ENCODE results near the gene RARG. TPM values are rescaled to one million over a fixed set of nuclear protein-coding genes. Genes with fewer than 3 reads are reported as not detected.

Gene RARG
- total and polyA plus RNA-seq, 5 experiments from 2014 or later, result 1.6 to 60.4 (median 12.7) TPM

DNA sequence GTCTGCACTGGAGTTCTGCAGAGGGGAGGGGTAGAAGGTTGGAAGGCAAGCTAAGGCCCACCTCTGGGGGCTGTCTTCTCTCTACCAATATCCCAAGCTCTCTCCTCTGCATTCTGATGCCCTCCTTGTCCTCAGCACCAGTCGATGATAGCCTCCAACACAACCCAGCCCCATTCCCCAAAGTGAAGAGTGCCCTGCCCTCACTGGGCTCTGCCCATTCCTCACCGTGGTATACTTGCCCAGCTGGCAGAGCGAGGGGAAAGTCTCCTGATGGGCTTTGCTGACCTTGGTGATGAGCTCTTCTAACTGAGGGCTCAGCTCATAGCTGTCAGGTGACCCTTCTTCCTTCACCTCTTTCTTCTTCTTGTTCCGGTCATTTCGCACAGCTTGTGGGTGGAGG lies 17.8 kb downstream of the RARG start:
- peaks cover 56 to 81% (median 76%) of the 10 kb centered on the region in 4 donors for H3K4me1 Mint-ChIP-seq
- no peaks in the 10 kb centered on the region for H3K27me3 Mint-ChIP-seq
- DNase-seq (peak in 1 of 10 donors; percentile 31), ATAC-seq (no peak)
- H3K36me3 Mint-ChIP-seq, result peaks cover 0 to 62% (median 8%) of the 10 kb centered on the region in 3 donors
- POLR2A ChIA-PET, result interaction anchor here (0.7 to 5.2 kb wide), 18 partner anchors 9 to 165 kb away, joined by 3 to 30 read pairs (median 3); partner anchors contain the start of genes ESPL1, PFDN5, RARG and SP1
- no peaks in the 10 kb centered on the region for H3K9me3 Mint-ChIP-seq
- no peak overlapping the region for H3K4me3 Mint-ChIP-seq
- peak overlapping the region; percentile 24 to 93 (median 72) for H3K27ac Mint-ChIP-seq

DNA sequence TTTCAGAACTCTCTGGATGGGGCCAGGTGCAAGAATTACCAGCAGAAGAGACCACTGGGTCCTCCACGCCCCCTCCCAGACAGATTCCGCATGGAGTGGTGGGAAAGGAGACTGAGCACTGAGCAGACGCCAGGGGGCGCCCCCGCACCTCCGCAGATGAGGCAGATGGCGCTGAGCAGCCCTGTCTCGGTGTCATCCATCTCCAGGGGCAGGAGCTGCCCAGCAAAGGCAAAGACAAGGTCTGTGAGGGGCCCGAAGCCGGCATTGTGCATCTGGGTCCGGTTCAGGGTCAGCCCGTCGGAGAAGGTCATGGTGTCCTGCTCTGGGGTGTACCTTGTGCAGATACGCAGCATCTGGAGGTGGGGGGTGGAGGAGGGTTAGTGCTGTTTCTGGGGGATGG lies 18.7 kb downstream of the RARG start:
- POLR2A ChIA-PET, result interaction anchor here (0.7 to 5.2 kb wide), 16 partner anchors 10 to 166 kb away, joined by 3 to 30 read pairs (median 4); partner anchors contain the start of genes ESPL1, PFDN5 and SP1
- Mint-ChIP-seq H3K4me3 (peak overlapping the region in 2 of 10 donors; percentile 10 to 54), H3K9me3 (no peaks in the 10 kb centered on the region), H3K36me3 (peaks cover 0 to 66% (median 8%) of the 10 kb centered on the region in 3 donors), H3K27me3 (no peaks in the 10 kb centered on the region), H3K27ac (peak overlapping the region; percentile 52 to 93 (median 80)), H3K4me1 (peaks cover 59 to 83% (median 78%) of the 10 kb centered on the region in 4 donors)
- ATAC-seq (peak; percentile 72 to 73), DNase-seq (peak; percentile 69 to 90 (median 83))

DNA sequence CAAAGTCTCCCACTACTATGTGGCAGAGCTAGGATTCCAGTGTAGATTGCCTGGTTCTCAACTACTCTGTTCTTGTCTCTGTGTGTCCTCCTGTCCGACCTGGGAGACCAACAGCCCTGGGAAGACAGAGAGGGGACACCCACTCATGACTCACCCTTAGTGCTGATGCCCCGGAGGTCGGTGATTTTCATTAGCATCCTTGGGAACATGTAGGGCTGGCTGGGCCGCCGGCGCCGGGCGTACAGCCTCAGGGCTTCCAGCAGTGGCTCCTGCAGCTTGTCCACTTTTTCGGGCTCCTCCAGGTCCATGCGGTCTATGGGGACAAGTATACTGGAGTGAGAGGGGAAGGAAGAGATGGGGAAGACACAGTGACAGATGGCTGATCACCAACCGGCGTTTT lies 19.1 kb downstream of the RARG start:
- H3K27ac Mint-ChIP-seq, result peak overlapping the region in 9 of 10 donors; percentile 52 to 93 (median 82)
- H3K36me3 Mint-ChIP-seq, result peaks cover 0 to 66% (median 8%) of the 10 kb centered on the region in 3 donors
- POLR2A ChIA-PET, result interaction anchor here (0.8 to 5.2 kb wide), 8 partner anchors 11 to 82 kb away, joined by 3 to 30 read pairs (median 8); partner anchors contain the start of genes ESPL1 and PFDN5

DNA sequence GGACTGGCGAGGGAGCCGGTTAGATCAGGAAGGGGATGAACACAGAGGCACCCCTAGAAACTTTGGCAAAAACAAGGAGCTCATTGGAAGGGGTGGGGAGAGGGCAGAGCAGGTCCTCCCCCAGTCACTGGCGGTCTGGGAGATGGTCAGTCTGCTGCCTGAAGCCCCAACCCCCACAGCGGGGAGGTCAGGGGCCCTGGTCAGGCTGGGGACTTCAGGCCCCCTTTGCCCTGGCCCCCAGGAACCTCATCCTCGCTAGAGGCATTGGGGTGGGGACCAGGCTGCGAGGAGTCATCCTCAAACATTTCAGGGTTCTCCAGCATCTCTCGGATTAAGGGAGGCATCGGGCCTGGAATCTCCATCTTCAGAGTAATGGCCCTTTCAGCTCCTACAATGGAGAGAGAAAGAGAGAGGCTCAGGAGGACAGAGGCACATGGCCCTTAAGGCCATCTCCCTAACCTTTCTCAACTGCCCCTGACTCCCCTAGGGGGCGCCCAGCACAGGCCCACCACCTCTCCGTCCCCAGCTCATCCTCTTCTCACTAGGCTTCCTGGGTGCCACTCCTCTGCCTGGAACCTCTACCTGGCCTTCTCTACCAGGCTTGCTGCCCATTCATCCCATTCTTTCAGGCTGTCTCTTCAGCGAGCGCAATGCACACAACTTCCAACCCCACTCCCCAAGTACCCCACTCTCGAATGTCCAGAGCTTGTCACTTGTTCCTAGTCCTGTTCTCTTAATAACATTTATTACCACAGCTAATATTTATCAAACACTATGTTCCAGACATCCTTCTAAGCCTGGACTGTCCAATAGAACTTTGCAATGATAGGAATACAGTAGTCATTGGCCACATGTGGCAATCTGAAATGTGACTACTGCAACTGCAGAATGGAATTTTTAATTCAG lies 20.3 kb downstream of the RARG start:
- Mint-ChIP-seq H3K36me3 (peaks cover 0 to 66% (median 8%) of the 10 kb centered on the region in 3 donors), H3K9me3 (no peaks in the 10 kb centered on the region), H3K4me3 (no peak overlapping the region), H3K27me3 (no peaks in the 10 kb centered on the region), H3K4me1 (peaks cover 56 to 82% (median 77%) of the 10 kb centered on the region in 4 donors), H3K27ac (peak overlapping the region in 8 of 10 donors; percentile 11 to 94 (median 48))
- POLR2A ChIA-PET, result interaction anchor here (0.6 to 18.3 kb wide), 8 partner anchors 7 to 131 kb away, joined by 3 to 338 read pairs (median 18); partner anchors contain the start of genes CSAD, ESPL1 and ZNF740
- no peak for ATAC-seq
- peak in 1 of 10 donors; percentile 55 for DNase-seq

More for the DNA sequence above, 19.1 kb downstream of the RARG start:
- H3K27me3 Mint-ChIP-seq, result no peaks in the 10 kb centered on the region
- DNase-seq (peak in 1 of 10 donors; percentile 50), ATAC-seq (no peak)
- peaks cover 59 to 83% (median 78%) of the 10 kb centered on the region in 4 donors for H3K4me1 Mint-ChIP-seq
- no peaks in the 10 kb centered on the region for H3K9me3 Mint-ChIP-seq
- H3K4me3 Mint-ChIP-seq, result peak overlapping the region in 1 of 10 donors; percentile 42

GRCh38 chr12:53210843-53211242 lies 21.2 kb downstream of the RARG start:
- no peak for ATAC-seq
- no peak overlapping the region for H3K4me3 Mint-ChIP-seq
- POLR2A ChIA-PET, result interaction anchor here (0.6 to 18.3 kb wide), 8 partner anchors 8 to 130 kb away, joined by 3 to 338 read pairs (median 4); partner anchors contain the start of genes CSAD and ZNF740

DNA sequence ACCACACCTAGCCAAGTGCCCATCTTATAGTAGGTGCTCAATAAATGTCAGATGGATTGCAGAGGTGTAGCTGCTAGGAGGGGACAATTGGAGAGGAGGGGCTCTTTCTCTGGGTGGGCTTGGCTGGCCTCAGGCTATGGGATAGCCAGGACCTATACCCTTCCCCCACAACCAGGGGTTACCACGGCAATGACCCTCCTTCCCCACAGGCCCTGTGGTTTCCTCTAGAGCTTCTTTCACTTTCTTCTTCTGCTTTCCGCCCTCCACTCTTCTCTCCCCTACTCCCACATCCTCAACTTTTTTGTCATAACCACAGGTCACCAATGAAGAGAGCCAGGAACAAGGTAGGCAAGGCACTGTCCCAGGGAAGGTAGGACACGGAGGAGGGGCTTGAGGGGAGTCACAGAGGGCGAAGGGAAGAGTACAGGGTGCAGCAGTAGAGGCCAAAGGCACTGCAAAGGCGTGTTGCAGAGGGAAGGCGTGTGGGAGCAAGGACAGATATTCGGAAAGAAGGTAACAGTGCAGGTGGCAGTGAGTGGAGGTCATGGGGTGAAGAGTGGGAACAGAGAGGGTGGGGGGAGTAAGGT lies 23.0 kb downstream of the RARG start:
- no peaks in the 10 kb centered on the region for H3K27me3 Mint-ChIP-seq

More at GRCh38 chr12:53210843-53211242, 21.2 kb downstream of the RARG start:
- H3K27me3 Mint-ChIP-seq, result no peaks in the 10 kb centered on the region
- peaks cover 56 to 82% (median 75%) of the 10 kb centered on the region in 4 donors for H3K4me1 Mint-ChIP-seq
- peak overlapping the region in 5 of 10 donors; percentile 5 to 98 (median 67) for H3K27ac Mint-ChIP-seq
- H3K36me3 Mint-ChIP-seq, result peaks cover 0 to 62% (median 8%) of the 10 kb centered on the region in 3 donors
- DNase-seq, result peak in 1 of 10 donors; percentile 45
- no peaks in the 10 kb centered on the region for H3K9me3 Mint-ChIP-seq

GRCh38 chr12:53208435-53208834 lies 23.6 kb downstream of the RARG start:
- ATAC-seq (no peak), DNase-seq (peak in 1 of 10 donors; percentile 10)
- peaks cover 0 to 49% (median 6%) of the 10 kb centered on the region in 3 donors for H3K36me3 Mint-ChIP-seq
- peak overlapping the region; percentile 83 to 98 (median 94) for H3K27ac Mint-ChIP-seq
- peak overlapping the region; percentile 9 to 91 (median 83) for H3K4me3 Mint-ChIP-seq
- POLR2A ChIA-PET, result interaction anchor here (0.6 to 18.3 kb wide), 12 partner anchors 10 to 183 kb away, joined by 3 to 338 read pairs (median 4); partner anchors contain the start of genes AAAS, CSAD, PFDN5 and ZNF740
- no peaks in the 10 kb centered on the region for H3K9me3 Mint-ChIP-seq
- peaks cover 43 to 84% (median 69%) of the 10 kb centered on the region in 4 donors for H3K4me1 Mint-ChIP-seq
- no peaks in the 10 kb centered on the region for H3K27me3 Mint-ChIP-seq

More for the DNA sequence above, 23.0 kb downstream of the RARG start:
- Mint-ChIP-seq H3K27ac (peak overlapping the region; percentile 83 to 98 (median 94)), H3K9me3 (no peaks in the 10 kb centered on the region), H3K36me3 (peaks cover 0 to 50% (median 8%) of the 10 kb centered on the region in 3 donors), H3K4me1 (peaks cover 45 to 84% (median 70%) of the 10 kb centered on the region in 4 donors), H3K4me3 (peak overlapping the region; percentile 68 to 91 (median 83))
- peak; percentile 22 to 24 for ATAC-seq
- POLR2A ChIA-PET, result interaction anchor here (0.7 to 18.3 kb wide), 11 partner anchors 10 to 112 kb away, joined by 3 to 338 read pairs (median 6); partner anchors contain the start of genes AAAS, CSAD, PFDN5 and ZNF740
- DNase-seq, result peak in 3 of 10 donors; percentile 36 to 59 (median 38)

DNA sequence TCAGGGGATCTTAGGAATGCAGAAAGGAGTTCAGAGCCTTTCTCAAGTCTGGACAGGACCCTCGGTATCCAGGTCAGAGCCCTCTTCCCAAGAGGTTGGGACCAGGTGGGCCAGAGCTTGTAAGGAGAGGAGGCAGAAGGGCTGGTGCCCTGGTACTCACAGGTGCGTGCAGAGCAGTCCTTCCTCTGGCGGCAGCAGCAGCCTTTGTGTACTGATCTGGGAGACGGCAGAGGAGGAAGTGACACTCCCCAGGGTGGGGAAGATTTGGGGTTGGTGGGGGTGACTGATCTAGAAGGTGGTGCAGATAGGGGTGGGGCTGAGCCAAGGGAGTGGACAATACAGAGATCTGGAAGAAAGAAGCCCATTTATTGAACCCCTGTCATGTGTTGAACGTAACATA lies 25.0 kb downstream of the RARG start, which contains the start of gene ITGB7:
ITGB7 (minus strand) TSS at position 210 of the 400 bp plus-strand sequence. CDS start 6,808 bp downstream, outside the sequence.
- Mint-ChIP-seq H3K27ac (peak within 1 kb of the TSS; percentile 87 to 98 (median 94)), H3K9me3 (no peaks in the 10 kb centered on the region), H3K27me3 (no peaks in the 10 kb centered on the region), H3K4me3 (peak within 1 kb of the TSS; percentile 77 to 95 (median 90)), H3K36me3 (peaks cover 0 to 38% (median 3%) of the 10 kb centered on the region in 3 donors), H3K4me1 (peaks cover 41 to 86% (median 70%) of the 10 kb centered on the region in 4 donors)
- peak; percentile 37 to 87 (median 63) for DNase-seq
- POLR2A ChIA-PET, result interaction anchor here (0.7 to 18.3 kb wide), 11 partner anchors 9 to 114 kb away, joined by 3 to 338 read pairs (median 6); partner anchors contain the start of genes AAAS, CSAD, ESPL1 and PFDN5
- peak; percentile 85 to 92 for ATAC-seq

- DNase-seq (peak in 2 of 10 donors; percentile 44 to 55), ATAC-seq (peak; percentile 26 to 58)
- Mint-ChIP-seq H3K9me3 (no peaks in the 10 kb centered on the region), H3K27ac (peak overlapping the region; percentile 83 to 98 (median 92)), H3K4me1 (peaks cover 39 to 92% (median 74%) of the 10 kb centered on the region in 4 donors), H3K4me3 (peak overlapping the region; percentile 77 to 95 (median 90)), H3K36me3 (peaks cover 0 to 33% (median 0%) of the 10 kb centered on the region in 3 donors), H3K27me3 (no peaks in the 10 kb centered on the region)
- POLR2A ChIA-PET, result interaction anchor here (0.5 to 18.3 kb wide), 11 partner anchors 8 to 1966 kb away, joined by 3 to 338 read pairs (median 6); partner anchors contain the start of genes CSAD, ESPL1 and ZNF740
These were observed 26.1 kb downstream of the RARG start for GRCh38 chr12:53205747-53206419.

GRCh38 chr12:53204351-53204750 lies 27.7 kb downstream of the RARG start:
- peak overlapping the region in 9 of 10 donors; percentile 1 to 92 (median 69) for H3K4me3 Mint-ChIP-seq
- no peaks in the 10 kb centered on the region for H3K9me3 Mint-ChIP-seq
- ATAC-seq (no peak), DNase-seq (no peak)
- POLR2A ChIA-PET, result interaction anchor here (0.5 to 18.3 kb wide), 6 partner anchors 17 to 1213 kb away, joined by 3 to 338 read pairs (median 4); partner anchors contain the start of genes CSAD and ZNF740
- H3K36me3 Mint-ChIP-seq, result peaks cover 0 to 31% (median 6%) of the 10 kb centered on the region in 3 donors
- peak overlapping the region in 9 of 10 donors; percentile 25 to 98 (median 72) for H3K27ac Mint-ChIP-seq
- H3K4me1 Mint-ChIP-seq, result peaks cover 45 to 92% (median 80%) of the 10 kb centered on the region in 4 donors
- H3K27me3 Mint-ChIP-seq, result no peaks in the 10 kb centered on the region

Measured in naive thymus-derived CD8-positive, alpha-beta T cell (primary cell).